ENCODE data around the gene TANK.

DNA sequence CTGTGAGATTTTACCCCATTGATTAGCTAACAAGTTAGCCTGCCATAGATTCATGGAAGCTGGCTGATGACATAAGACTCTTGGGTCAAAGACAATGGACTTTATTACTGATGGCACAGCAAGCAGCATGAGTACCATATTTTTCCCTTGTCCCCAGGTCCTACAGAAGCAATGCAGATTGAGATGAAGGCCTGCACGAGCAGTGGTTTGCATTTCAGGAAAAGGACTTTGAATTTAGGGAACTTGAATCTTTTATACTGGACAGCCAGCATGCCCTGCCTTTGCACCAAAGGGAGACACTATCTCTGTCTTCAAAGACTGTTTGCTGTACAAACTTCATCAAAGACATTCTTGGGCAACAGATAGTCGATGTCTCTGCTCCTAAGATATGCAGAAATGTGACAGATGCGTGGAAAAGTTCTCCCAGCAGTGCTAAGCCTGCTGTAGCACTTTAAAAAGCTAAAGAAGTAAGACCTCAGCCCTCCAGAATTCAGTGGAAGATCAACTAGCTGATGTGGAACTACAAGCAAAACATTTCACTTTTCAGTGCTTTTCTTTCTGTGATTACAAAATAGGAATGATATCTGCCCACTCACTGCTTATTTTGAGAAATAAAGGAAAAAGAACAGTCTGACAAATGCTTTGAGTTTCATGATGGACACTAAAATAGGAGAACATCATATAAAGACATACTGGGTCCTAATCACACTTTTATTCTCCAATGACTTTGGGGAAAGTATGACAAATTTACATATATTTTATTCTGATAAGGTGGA is 44.4 kb upstream of the TANK start:
- TF ChIP-seq CTCF (conservative IDR thresholded peaks at IDR 0.05; ENCODE audit: low read length) (no peak), EZH2phosphoT487 (IDR thresholded peaks at IDR 0.05; ENCODE audit: borderline replicate concordance) (no peak)
